Activated T-cell treated with anti-CD3 and anti-CD28 coated beads for 24 hours (primary cell): ENCODE results near the gene SLC1A4.

Source experiments
- DNase-seq: peaks from one replicate; pipeline ENCODE4 v3.0.0-alpha.2; 2020; ENCODE audit warnings: low read depth

The SLC1A4 gene

DNA sequence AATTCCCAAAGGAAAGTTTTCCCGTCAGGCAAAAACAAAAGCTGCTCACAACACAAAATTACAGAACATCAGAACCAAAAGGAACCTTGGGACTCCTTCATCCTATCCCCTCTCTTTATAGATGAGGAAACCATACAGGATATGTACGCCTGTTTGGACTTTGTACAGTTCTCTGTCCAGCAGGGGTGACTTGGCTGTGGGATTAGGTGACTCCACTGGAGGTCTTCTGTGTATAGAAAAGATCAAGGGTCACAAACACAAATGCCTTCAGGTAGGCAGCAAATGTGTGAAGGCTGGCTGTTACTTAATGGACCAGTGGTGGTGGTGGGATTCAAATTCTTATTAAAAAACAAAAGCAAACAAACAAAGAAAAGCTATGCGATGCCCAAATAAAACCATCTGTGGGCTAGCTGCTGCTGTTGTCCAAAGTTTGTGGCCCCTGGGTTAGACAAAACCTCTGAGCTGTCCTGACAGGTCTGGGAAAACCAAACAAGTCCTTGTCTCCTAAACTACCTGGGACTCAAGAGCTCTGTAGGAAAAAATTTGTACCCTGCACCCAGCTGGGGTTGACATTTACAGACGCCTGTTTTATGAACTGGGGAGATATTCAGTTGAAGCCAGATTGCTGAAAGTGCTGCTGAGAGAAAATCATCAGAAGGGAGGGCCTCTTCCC, 65.7 kb downstream of the SLC1A4 start:
- no peak for DNase-seq

DNA sequence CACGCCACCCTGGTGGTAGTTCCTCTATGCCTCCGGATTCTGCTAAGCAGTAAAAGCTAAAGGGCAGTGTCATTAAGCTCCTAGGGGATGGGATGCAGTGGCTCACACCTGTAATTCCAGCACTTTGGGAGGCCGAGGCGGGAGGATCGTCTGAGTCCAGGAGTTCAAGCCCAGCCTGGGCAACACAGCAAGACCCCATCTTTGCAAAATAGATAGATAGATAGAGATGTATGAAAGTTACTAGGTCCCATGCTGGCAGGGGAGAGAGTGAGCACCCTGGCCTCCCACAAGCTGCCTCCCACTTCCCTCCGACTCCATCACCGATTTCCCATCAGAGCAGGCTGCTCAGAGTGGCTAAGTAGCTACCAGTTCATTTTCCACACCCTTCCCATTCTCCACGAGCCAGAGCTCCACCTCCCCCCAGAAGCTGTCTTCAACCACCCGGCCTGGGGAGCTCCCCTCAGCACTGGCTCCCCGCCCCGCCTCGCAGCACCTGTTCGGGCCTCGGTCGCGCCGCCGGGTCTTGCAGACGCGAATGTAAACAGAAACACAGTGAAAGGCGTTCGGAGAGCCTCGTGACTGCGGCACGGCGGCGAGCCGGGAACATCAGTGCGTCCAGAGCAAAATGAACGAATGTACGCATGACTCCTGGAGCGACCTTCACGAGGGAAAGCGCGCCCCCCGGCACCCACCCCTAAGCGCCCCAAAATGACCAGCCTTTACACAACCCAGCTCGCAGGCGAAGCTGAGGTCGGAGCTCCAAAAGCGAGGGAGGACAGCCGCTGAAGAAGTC, 66.4 kb downstream of the SLC1A4 start:
- peak; percentile 44 for DNase-seq

DNA sequence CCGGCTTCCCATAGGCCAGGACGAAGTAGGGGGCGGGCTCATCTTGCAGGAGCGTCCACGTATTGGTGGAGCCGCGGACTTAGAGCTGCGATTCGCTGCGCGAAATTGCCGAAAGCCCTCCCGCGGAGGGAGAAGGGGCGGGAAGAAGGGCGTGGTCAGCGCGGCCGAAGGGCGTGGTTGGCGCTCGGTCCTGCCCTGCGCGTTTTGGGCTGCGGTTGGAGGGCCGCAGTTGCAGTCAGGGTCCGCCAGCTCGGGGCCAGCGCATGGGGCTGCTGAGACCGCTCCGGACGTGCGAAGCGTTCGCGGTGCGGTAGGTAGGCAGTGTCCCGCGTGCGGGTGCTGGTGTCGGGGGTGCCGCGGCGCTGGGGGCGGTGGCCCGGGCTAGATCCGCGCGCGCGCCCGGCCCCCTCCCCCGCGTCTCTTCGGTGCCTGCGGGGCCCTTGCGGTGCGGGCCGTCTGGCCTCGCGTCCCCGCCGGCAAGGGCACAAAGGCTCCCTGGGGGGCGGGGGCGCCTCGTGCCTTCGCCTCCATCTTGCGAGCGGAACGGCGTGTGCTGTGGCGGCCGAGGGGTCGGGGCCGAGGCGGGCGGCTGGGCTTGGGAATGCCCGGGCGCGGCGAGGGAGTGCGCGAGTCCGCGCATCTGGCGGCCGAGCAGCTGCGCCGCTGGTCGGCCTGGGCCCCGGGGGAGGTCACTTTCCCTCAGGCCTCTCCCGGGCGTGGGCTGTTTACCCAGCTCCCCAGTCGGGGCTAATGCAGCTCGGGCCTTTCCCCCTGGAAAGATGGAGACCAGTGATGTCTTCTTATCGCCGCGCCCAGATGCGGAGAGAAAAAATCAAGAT, 67.2 kb downstream of the SLC1A4 start, which contains the start of gene CEP68:
TSS of gene CEP68 (plus strand) at position 202 of the 839 bp plus-strand sequence. CDS start 13,029 bp downstream, outside the sequence.
- peak; percentile 95 for DNase-seq

DNA sequence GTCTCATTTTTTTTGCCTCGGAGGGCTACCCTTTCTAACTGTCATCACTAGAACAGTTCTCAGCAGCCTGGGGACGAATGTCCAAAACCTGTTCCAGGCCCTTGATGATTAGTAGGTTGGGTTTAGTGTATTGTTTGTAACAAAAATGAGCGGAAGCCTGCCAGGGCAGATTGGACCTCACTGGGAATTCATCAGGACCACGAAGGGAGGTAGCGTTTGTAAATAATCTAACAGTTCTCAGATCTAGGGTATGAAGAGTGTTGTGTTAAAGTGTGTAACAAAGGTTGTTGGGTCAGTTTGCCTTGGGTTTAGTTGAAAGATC, 67.8 kb downstream of the SLC1A4 start:
- no peak for DNase-seq

DNA sequence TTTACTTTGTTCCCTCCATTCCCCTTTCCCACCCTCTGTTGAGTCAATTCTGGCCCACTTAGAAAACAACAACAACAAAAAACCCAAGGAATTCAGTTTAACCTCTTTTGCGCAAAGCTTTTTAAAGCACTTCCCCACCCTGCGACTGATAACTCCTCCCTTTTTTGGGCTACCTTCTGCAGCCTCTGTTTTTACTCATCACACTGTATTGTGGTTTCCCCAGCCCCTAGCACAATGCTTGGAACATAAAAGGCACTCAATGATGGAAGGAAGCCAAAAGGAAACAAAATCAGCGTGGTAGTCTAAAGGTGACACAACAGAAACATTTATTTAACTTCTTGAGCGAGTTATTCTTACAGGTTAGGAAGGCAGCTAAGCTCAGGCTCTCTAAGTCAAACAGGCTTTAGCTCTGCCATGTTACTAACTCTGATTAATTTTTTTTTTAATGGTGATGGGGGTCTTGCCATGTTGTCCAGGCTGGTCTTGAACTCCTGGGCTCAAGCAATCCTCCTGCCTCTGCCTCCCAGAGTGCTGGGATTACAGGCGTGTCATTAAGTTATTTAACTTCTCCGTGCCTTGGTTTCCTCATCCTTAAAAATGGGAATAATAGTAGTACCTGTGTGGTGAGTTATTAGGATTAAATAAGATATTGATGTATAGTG, 68.3 kb downstream of the SLC1A4 start:
- peak; percentile 51 for DNase-seq

DNA sequence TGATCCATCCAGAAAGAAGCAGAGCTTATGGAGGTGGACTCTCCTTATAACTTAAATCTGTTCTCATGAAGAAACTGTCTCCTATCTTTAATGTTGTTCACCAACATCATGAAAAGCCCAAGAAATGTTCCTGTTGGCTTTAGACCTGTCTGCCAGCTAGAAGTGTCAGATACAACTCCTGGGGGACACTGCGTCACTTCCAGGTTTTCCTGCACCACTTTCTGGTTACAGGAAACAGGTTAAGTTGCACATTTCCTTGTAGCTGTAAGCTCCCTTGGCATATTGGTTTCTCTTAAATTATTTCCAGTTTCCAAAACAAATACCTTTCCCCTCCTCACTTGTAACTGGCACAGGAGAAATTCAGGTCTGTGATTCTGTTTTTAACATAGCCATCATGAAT, 69.9 kb downstream of the SLC1A4 start:
- DNase-seq: no peak

DNA sequence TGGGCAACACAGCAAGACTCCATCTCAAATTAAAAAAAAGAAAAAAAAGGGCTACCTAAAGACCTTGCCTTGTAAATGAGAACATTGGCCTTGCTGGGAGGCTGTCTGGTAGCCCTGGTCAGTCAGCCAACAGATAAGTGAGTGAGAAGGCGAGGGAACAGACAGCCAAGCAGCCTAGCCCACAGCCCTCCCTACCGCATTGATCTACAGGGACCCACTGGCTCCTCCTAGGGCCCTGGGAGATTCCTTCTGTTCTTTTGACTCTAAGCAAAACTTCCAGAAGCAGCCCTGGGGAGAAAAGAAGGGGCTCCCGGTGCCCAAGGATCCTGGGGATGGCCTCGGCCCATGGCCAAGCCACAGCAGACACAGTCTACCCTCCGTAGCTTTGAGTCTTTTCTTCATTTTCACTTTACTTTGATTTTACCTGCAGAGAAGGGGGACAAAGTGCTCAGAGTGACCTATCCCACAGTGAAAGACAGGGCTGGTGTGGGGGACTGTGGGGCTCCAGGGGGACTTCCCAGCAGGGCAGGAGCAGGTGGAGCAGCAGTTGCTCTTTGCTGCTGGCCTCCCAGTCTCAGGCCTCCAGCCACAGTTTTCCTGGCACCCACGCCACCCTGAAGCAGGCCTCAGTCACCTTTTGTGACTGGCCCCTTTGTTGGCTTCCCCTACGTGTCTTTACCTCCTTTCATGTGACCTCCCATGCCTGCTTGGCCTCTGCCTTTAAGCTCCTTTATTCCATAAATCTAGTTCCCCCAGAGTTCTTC, 72.1 kb downstream of the SLC1A4 start:
- no peak for DNase-seq

DNA sequence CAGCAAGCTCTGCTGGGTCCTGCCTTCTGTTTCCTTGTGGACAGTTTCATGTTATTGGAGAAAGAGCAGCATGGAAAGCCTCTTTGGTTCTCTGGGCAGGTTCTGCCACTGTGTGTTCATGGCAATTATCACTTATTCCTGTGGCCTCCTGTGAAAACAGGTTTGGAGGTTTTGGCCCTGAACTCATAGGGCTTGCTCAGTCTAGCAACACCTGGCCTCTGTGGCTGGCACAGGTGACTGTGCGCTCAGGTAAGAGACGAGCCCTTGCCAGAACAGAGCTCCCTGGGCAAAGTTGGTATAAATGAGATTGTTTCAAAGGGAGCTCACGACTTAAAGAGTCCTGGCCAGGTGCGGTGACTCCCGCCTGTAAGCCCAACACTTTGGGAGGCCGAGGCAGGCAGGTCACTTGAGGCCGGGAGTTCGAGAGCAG, 72.7 kb downstream of the SLC1A4 start:
- DNase-seq: no peak

DNA sequence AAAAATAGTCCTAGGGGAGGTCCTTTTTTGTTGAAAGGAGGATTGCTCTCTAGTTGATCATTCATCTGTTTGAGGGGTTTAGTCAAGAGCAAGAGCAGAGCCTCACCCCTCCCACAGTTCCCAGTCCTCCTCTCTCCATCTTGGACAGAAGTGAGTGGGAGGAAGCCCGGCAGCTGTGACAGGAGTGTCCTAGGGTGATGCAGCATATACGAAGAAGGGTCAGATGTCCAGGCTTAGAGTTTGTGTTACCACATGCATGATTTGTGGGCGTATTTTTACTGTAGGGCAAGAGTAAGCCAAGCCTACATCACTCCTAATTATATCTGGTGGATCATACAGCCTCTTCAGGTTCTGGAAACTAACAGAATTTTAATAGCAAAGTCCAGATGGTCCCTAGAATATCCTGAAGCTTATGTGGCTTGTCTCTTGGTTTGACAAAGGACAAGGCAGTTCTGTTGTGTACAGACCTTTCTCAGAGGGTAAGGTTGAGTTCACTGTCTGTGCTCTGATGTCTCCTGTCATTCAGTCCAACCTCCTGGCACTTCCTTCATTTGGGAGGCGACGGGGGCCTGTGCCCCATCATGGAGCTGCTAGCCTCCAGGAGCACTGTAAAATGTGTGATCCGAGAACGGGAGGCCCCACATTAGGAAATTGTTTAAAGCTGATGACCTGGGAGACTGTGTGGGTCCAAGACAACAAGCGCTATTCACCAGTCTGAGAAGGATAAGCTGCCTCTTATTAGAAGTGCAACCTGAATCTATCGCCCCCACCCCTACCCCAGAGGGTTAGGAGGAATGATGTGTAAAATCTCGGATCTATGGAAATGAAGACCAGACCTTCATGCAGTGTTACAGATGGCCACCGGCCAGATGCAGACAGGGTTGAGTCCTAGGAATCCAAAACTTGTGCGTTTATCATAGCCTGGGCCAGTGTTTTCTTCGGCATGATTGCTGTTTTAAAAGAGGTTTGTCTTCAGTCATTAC, 73.9 kb downstream of the SLC1A4 start:
- no peak for DNase-seq

DNA sequence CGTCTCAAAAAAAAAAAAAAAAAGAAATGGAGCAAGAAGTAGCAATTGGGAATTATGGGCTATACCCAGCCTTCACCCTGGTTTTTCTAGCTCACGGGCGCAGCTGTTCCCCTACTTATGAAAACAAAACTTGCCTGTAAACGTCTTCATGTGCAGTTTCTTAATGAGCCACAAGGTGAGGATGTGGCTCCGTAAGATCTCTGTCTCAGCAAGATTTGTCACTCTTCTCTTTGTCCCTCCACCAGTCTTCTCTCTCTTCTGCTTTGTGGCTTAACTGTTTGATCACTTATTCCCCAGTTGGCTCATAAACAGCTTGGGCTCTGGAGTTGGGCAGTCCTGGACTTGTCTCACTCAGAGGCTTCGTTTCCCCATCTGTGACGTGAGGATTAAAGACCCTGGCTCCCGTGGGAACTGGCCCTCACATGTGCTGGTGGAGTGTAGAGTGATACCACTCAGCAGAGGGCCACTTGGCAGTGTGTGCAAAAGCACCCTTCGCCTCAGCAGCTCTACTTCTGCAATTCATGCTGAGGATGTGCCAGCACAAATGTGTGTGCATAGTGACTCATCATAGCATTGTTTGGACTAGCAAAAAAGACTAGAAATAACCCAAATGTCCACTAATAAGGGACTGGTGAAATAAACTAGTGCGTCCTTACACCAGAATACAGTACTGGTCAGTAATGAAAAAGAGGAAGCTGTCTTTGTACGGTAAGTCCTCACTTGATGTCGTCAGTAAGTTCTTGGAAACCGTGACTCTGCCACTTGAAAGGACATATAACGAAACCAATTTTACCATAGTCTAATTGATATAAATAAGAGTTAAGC, 75.7 kb downstream of the SLC1A4 start:
- DNase-seq: no peak

DNA sequence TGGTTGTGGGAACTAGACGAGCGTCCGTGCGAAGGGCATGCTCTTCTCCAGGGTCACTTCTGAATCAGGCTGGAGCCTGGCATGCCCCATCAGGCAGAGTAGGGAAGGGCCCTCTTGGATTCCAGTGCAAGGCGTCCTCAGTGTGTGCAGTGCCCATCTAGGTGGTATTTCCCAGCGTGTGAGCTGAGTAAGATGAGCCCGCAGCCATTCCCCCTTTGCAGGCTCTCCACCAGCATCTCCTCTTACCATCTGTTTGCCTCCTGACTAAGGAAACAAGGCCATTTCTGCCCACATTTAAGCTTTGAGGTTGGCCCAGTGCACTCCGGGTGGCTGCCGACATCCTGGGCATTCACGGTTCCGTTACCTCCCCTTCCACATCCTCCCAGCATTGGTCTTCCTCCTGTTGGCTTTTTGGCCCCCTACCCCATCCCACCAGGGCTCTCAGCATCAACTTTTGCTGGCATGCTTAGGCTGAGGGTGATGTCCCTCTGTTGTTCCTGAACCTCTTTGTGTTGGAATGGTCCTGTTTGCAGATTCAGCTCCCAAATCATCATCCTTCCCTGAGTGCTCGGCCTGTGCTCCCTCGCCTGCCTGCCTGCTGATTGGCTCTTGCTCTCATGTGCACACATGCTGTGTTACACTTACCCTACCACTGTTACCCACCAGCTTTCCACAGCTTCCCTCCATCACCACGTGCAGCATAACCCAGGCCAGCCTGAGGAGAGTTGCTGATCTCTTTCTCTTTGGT, 78.8 kb downstream of the SLC1A4 start:
- no peak for DNase-seq

DNA sequence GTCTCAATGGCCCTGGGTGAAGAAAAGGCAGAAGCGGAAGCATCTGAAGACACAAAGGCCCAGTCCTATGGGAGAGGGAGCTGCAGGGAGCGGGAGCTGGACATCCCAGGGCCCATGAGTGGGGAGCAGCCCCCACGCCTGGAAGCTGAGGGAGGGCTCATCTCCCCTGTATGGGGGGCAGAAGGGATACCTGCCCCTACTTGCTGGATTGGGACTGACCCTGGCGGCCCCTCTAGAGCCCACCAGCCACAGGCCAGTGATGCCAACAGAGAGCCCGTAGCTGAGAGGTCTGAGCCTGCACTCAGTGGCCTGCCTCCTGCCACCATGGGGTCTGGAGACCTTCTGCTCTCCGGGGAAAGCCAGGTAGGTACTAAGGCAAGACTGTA, 80.2 kb downstream of the SLC1A4 start:
- DNase-seq: no peak

DNA sequence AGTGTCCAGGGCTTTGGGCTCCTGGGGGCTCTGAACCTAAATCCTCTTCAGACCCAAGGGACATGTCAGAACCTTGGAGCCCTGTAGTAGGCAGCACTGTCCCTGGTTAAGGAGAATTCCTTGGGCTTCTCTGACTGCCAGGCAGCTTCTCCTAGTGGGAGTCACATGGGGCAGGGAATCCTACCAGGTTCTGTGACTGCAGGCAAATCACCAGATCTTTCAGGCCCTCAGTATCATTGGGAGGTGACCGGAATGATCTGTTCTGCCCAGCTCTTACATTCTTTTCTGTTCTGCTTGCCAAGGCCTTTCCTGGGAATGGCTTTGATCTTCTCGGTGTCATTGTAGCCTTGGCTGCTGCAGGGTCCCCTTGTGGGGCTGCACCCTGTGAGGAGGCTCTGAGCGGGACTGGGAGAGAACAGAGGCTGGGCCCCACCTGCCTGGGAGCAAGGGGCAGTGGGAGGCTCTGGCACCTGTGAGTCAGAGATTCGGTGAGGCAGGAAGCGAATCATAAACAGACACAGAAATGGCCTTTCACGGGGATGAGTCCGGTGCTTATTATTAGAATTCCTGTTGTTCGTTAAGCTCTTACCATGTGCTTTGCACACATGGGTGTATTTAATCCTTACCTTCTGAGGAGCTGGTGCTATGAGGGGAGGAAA, 81.1 kb downstream of the SLC1A4 start:
- DNase-seq: no peak

DNA sequence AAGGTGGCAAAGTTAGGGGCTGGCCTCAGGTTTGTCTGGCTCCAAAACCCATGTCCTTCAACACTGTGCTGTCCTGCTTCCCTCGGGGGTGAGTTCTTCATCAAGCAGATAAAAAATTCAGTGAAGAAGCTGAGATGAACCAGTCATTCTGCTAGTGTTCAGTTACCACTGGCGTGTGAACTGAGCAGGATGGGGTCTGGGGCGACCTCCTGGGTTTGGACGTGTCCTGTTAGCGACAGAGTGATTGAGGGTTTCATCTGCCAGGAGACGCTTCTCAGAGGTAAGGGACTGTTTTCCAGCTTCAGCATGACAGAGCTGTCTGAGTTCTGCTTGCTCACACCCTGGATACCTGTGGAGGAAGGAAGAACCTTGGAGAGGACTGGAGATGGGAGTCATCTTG, 81.7 kb downstream of the SLC1A4 start:
- no peak for DNase-seq

DNA sequence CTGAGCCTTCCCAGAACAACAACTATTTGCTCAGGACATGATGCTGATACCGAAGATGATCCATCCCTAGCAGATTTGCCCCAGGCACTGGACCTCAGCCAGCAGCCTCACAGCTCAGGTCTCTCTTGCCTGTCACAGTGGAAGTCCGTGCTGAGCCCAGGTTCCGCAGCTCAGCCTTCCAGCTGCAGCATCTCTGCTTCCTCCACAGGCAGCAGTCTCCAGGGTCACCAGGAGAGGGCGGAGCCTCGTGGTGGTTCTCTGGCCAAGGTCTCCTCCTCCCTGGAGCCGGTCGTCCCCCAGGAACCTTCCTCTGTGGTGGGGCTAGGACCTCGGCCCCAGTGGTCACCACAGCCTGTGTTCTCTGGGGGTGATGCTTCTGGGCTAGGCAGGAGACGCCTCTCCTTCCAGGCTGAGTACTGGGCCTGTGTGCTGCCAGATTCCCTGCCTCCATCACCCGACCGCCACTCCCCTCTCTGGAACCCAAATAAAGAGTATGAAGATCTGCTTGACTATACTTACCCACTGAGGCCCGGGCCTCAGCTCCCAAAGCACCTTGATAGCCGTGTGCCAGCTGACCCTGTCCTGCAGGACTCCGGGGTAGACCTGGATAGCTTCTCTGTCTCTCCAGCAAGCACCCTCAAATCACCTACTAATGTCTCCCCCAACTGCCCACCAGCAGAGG, 82.4 kb downstream of the SLC1A4 start:
- DNase-seq: no peak

DNA sequence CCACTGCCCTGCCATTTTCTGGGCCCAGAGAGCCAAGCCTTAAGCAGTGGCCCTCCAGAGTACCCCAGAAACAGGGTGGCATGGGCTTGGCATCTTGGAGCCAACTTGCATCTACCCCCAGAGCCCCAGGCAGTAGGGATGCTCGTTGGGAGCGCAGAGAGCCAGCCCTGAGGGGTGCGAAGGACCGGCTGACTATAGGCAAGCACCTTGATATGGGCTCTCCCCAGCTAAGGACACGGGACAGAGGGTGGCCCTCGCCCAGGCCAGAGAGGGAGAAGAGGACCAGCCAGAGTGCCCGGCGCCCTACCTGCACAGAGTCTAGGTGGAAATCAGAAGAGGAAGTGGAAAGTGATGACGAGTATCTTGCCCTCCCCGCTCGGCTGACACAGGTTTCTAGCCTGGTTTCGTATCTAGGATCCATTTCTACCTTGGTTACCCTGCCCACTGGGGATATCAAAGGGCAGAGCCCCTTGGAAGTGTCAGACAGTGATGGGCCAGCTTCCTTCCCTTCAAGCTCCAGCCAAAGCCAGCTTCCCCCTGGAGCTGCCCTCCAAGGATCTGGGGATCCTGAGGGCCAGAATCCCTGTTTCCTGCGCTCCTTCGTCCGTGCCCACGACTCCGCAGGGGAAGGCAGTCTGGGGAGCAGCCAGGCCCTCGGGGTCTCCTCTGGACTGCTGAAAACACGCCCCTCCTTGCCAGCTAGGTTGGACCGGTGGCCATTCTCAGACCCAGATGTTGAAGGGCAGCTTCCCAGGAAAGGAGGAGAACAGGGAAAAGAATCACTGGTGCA, 83.2 kb downstream of the SLC1A4 start:
- DNase-seq: no peak
